HepG2 (cell line): ENCODE measurements around the gene RHOV. TPM values are rescaled to one million over a fixed set of nuclear protein-coding genes. Genes with fewer than 3 reads are reported as not detected.
A peak's percentile ranks its signal among the peaks of the same experiment; 100 is the strongest.

Experiments
- ASH2L ChIP-seq: fragments of 300-600, 200-600 bp; sonication (generic); IDR thresholded peaks from 2 replicates; pipeline ENCODE4 v1.7.0; 2017; ENCODE audit warnings: low read depth, mild to moderate bottlenecking, moderate library complexity, mixed read lengths, low read length; ENCODE audit not compliant: insufficient read length
- CERS6 ChIP-seq: sonication (generic); formaldehyde crosslinking; IDR thresholded peaks from 2 replicates; pipeline ENCODE4 v1.5.0; 2020; ENCODE audit warnings: missing genetic modification reagents
- HIVEP1 ChIP-seq: sonication (generic); formaldehyde crosslinking; IDR thresholded peaks from 2 replicates; pipeline ENCODE4 v1.4.0; 2020; ENCODE audit warnings: mild to moderate bottlenecking, missing genetic modification reagents
- IKZF1 ChIP-seq: fragments of 450-650 bp; IDR thresholded peaks from 2 replicates; pipeline ENCODE4 v1.7.1; 2016
- LCORL ChIP-seq, 2 experiments: fragments of 450-650 bp in 1 of 2; sonication (generic) in 1 of 2; formaldehyde crosslinking in 1 of 2; IDR thresholded peaks; 2 replicates each; pipeline versions ENCODE4 v1.5.0 to v1.6.1; 2017 to 2020; ENCODE audit warnings: antibody characterized with exemption in 1 of 2, missing genetic modification reagents in 1 of 2
- POLR2AphosphoS2 ChIP-seq: IDR thresholded peaks from 2 replicates; pipeline ENCODE4 v1.6.1; 2011; ENCODE audit warnings: low read depth, low read length, improper control_type of control experiment
- UBTF ChIP-seq: sonication (generic); formaldehyde crosslinking; IDR thresholded peaks from 2 replicates; pipeline ENCODE4 v1.4.0; 2020; ENCODE audit warnings: mild to moderate bottlenecking, missing genetic modification reagents
- ZBTB25 ChIP-seq: IDR thresholded peaks from 2 replicates; pipeline ENCODE4 v1.6.1; 2018; ENCODE audit warnings: missing genetic modification reagents
- ZEB1 ChIP-seq: IDR thresholded peaks from 2 replicates; pipeline ENCODE4 v1.6.1; 2012; ENCODE audit warnings: mild to moderate bottlenecking, low read depth, inconsistent platforms; ENCODE audit not compliant: insufficient replicate concordance
- ZKSCAN5 ChIP-seq: sonication (generic); formaldehyde crosslinking; IDR thresholded peaks from 2 replicates; pipeline ENCODE4 v1.5.1; 2020; ENCODE audit warnings: mild to moderate bottlenecking, missing genetic modification reagents
- ZNF180 ChIP-seq: sonication (generic); formaldehyde crosslinking; IDR thresholded peaks from 2 replicates; pipeline ENCODE4 v1.4.0; 2020; ENCODE audit warnings: low read depth, missing genetic modification reagents, borderline replicate concordance
- ZNF333 ChIP-seq: sonication (generic); formaldehyde crosslinking; IDR thresholded peaks from 2 replicates; pipeline ENCODE4 v1.4.0; 2020; ENCODE audit warnings: mild to moderate bottlenecking, missing genetic modification reagents, borderline replicate concordance
- ZNF549 ChIP-seq: sonication (generic); formaldehyde crosslinking; IDR thresholded peaks from 2 replicates; pipeline ENCODE4 v1.5.0; 2020; ENCODE audit warnings: missing genetic modification reagents
- ZNF569 ChIP-seq: sonication (generic); formaldehyde crosslinking; IDR thresholded peaks from 2 replicates; pipeline ENCODE4 v1.5.0; 2020; ENCODE audit warnings: mild to moderate bottlenecking, missing genetic modification reagents, moderate library complexity, borderline replicate concordance
- ZNF644 ChIP-seq: IDR thresholded peaks from 2 replicates; pipeline ENCODE4 v1.6.1; 2016; ENCODE audit warnings: low read depth
- ZNF670 ChIP-seq: sonication (generic); formaldehyde crosslinking; IDR thresholded peaks from 2 replicates; pipeline ENCODE4 v1.8.0; 2022; ENCODE audit warnings: mild to moderate bottlenecking, missing genetic modification reagents, borderline replicate concordance
- ZNF709 ChIP-seq: sonication (generic); formaldehyde crosslinking; IDR thresholded peaks from 2 replicates; pipeline ENCODE4 v1.5.0; 2020; ENCODE audit warnings: mild to moderate bottlenecking, missing genetic modification reagents
- ZNF710 ChIP-seq: sonication (generic); formaldehyde crosslinking; IDR thresholded peaks from 2 replicates; pipeline ENCODE4 v1.5.0; 2020; ENCODE audit warnings: mild to moderate bottlenecking, missing genetic modification reagents, borderline replicate concordance
- ZNF766 ChIP-seq: sonication (generic); formaldehyde crosslinking; IDR thresholded peaks from 2 replicates; pipeline ENCODE4 v1.5.0; 2020; ENCODE audit warnings: missing genetic modification reagents, borderline replicate concordance
- ZNF770 ChIP-seq: sonication (generic); formaldehyde crosslinking; IDR thresholded peaks from 2 replicates; pipeline ENCODE4 v1.5.0; 2020; ENCODE audit warnings: mild to moderate bottlenecking, missing genetic modification reagents
- ZNF777 ChIP-seq: sonication (generic); formaldehyde crosslinking; IDR thresholded peaks from 2 replicates; pipeline ENCODE4 v1.4.0; 2020; ENCODE audit warnings: missing genetic modification reagents
- polyA plus RNA-seq, 8 experiments: library from polyadenylated mRNA; depleted of rRNA in 3 of 8; stranded (reverse) in 7 of 8; unstranded in 1 of 8; fragments of >200 nt; fragmentation: Illumina TruSeq in 4 of 8; extraction: Trizol in 4 of 8; gene quantifications; 2 replicates each; pipeline versions ENCODE4 v1.2.1 to v1.2.3, GENCODE V29; 2011 to 2016; ENCODE audit warnings: low read depth in 4 of 8, missing spikeins in 1 of 8, mixed read lengths in 1 of 8; ENCODE audit not compliant: insufficient read depth in 1 of 8
- total RNA-seq, 5 experiments: library from RNA; depleted of rRNA; stranded (reverse); fragments of >200 nt; fragmentation: Illumina TruSeq; extraction: Trizol; gene quantifications; 2 replicates each; pipeline ENCODE4 v1.2.3, GENCODE V29; 2016; ENCODE audit warnings: low read depth in 1 of 5

RHOV gene
- total and polyA plus RNA-seq, 2 of the 13 experiments (the other 11 are each of a cell fraction or from before 2014, with no cell fraction given): 0.17 to 0.18 TPM

GRCh38 chr15:40843885-40844695, 29.9 kb downstream of the RHOV start, which contains the start of gene SPINT1 (continued):
- TF ChIP-seq ZNF569 (CRISPR knock-in tag) (no peak), ASH2L (no peak), ZBTB25 (CRISPR knock-in tag) (no peak), ZKSCAN5 (no peak), POLR2AphosphoS2 (no peak), UBTF (CRISPR knock-in tag) (no peak), LCORL (IDR thresholded peaks at IDR 0.05) (no peak), LCORL (CRISPR knock-in tag; IDR thresholded peaks at IDR 0.05) (no peak), IKZF1 (no peak), ZNF770 (no peak), ZNF710 (CRISPR knock-in tag) (no peak), CERS6 (CRISPR knock-in tag) (no peak), ZNF766 (CRISPR knock-in tag) (no peak), ZNF644 (CRISPR knock-in tag) (no peak), ZNF333 (CRISPR knock-in tag) (no peak), ZNF549 (no peak), HIVEP1 (CRISPR knock-in tag) (no peak), ZNF180 (CRISPR knock-in tag) (no peak), ZNF670 (CRISPR knock-in tag) (no peak), ZEB1 (peak; percentile 97), ZNF709 (CRISPR knock-in tag) (no peak), ZNF777 (CRISPR knock-in tag) (peak; percentile 77)
